OCI-LY7 (cell line): ENCODE results near the gene AQP9. TPM values are rescaled to one million over a fixed set of nuclear protein-coding genes. Genes with fewer than 3 reads are reported as not detected.

ENCODE experiments used
- BruUV-seq: library from RNA; stranded (reverse); fragments of 400-500 nt; replicated peaks from 2 replicates; lab custom pipeline; 2021; lab: Mats Ljungman, UMichigan
- CTCF ChIA-PET: fragments of 300-600 bp; sonication (Branson Sonifier 250); formaldehyde crosslinking; loops from one replicate; lab custom pipeline; 2022; ENCODE audit warnings: antibody characterized with exemption; ENCODE audit not compliant: unreplicated experiment; lab: Charles Lee
- POLR2A ChIA-PET: fragments of 300-600 bp; sonication (Branson Sonifier 250); formaldehyde crosslinking; loops from one replicate; lab custom pipeline; 2022; ENCODE audit warnings: antibody characterized with exemption; lab: Charles Lee
- DNase-seq: peaks from one replicate; pipeline ENCODE4 v3.0.0-alpha.2; 2015; ENCODE audit warnings: low spot score
- H2AFZ ChIP-seq: fragments of 200-600 bp; sonication (generic), shearing (Covaris generic); 2 replicates; pipeline ENCODE4 v1.6.1; 2014; ENCODE audit warnings: mild to moderate bottlenecking, antibody characterized with exemption, low read length, moderate library complexity
- H3K27ac ChIP-seq: fragments of 200-600 bp; sonication (generic); 2 replicates; pipeline ENCODE4 v1.5.1; 2014; ENCODE audit warnings: mixed run types, low read depth, mild to moderate bottlenecking, moderate library complexity, low read length, inconsistent platforms; ENCODE audit not compliant: poor library complexity, severe bottlenecking
- H3K36me3 ChIP-seq: fragments of 200-600 bp; sonication (generic); 2 replicates; pipeline ENCODE4 v1.6.1; 2014; ENCODE audit warnings: mild to moderate bottlenecking, antibody characterized with exemption, low read length, moderate library complexity, mixed read lengths; ENCODE audit not compliant: insufficient read depth
- H3K4me1 ChIP-seq: fragments of 200-600 bp; sonication (generic); 2 replicates; pipeline ENCODE4 v1.5.1; 2014; ENCODE audit warnings: mild to moderate bottlenecking, low read length; ENCODE audit not compliant: insufficient read depth, poor library complexity, severe bottlenecking
- H3K4me2 ChIP-seq: fragments of 200-600 bp; sonication (generic); 2 replicates; pipeline ENCODE4 v1.6.1; 2014; ENCODE audit warnings: mild to moderate bottlenecking, low read length
- H3K4me3 ChIP-seq: fragments of 200-600 bp; sonication (generic); 2 replicates; pipeline ENCODE4 v1.5.1; 2014; ENCODE audit warnings: mild to moderate bottlenecking, low read depth, low read length; ENCODE audit not compliant: poor library complexity, severe bottlenecking
- H3K79me2 ChIP-seq: fragments of 200-600 bp; sonication (generic); 2 replicates; pipeline ENCODE4 v1.6.1; 2016; ENCODE audit warnings: low read depth, mild to moderate bottlenecking, low read length, moderate library complexity, mixed read lengths; ENCODE audit not compliant: insufficient read depth
- H3K9me2 ChIP-seq: fragments of 200-600 bp; sonication (generic); 2 replicates; pipeline ENCODE4 v1.6.1; 2016; ENCODE audit warnings: mild to moderate bottlenecking, low read length, mixed read lengths; ENCODE audit not compliant: insufficient read depth
- H3K9me3 ChIP-seq: fragments of 200-600 bp; sonication (generic); 2 replicates; pipeline ENCODE4 v1.6.1; 2014; ENCODE audit warnings: mild to moderate bottlenecking, mixed run types, low read length, mixed read lengths
- H4K20me1 ChIP-seq: fragments of 200-600 bp; sonication (generic); 2 replicates; pipeline ENCODE4 v1.6.1; 2014; ENCODE audit warnings: mild to moderate bottlenecking, antibody characterized with exemption, low read length, moderate library complexity, mixed read lengths; ENCODE audit not compliant: insufficient read depth
- CTCF ChIP-seq: fragments of 200-600 bp; sonication (generic); conservative IDR thresholded peaks from 2 replicates; pipeline ENCODE4 v1.5.1; 2014; ENCODE audit warnings: mild to moderate bottlenecking, antibody characterized with exemption, low read length, moderate library complexity, mixed read lengths
- EZH2phosphoT487 ChIP-seq: fragments of 200-600 bp; sonication (generic); IDR thresholded peaks from 2 replicates; pipeline ENCODE4 v1.6.1; 2018; ENCODE audit warnings: low read depth, borderline replicate concordance, mild to moderate bottlenecking, mixed run types, antibody characterized with exemption, low read length, moderate library complexity, mixed read lengths
- intact Hi-C: fragments of 100-400 bp; cut with micrococcal nuclease; formaldehyde crosslinking; loops from one replicate; pipeline ENCODE4 v1.10.0; 2022; ENCODE audit not compliant: unreplicated experiment
- total RNA-seq, 2 experiments: library from RNA; depleted of rRNA in 1 of 2; stranded (reverse); fragments of >200 nt in 1 of 2; shearing (Covaris generic) in 1 of 2; gene quantifications; 2 replicates each; pipeline ENCODE4 v1.2.3, GENCODE V29; 2014 to 2022

The AQP9 gene
- total RNA-seq, 2 experiments from 2014 or later, result not detected

GRCh38 chr15:58103482-58103881 is 34.7 kb upstream of the AQP9 start:
- Histone ChIP-seq H4K20me1 (no peaks in the 10 kb centered on the region), H3K4me1 (no peaks in the 10 kb centered on the region), H3K36me3 (no peaks in the 10 kb centered on the region), H3K4me2 (no peak overlapping the region), H3K9me3 (no peaks in the 10 kb centered on the region), H3K9me2 (no peaks in the 10 kb centered on the region; the same call in 1 of the 2 replicates), H3K79me2 (no peaks in the 10 kb centered on the region), H3K27ac (no peak overlapping the region), H3K4me3 (no peak overlapping the region), H2AFZ (no peak overlapping the region)
- intact Hi-C loops, result no loop called here
- no peak for DNase-seq
- BruUV-seq, result no TSS peak
- no peak for TF ChIP-seq CTCF
- TF ChIP-seq EZH2phosphoT487, result no peak
- CTCF ChIA-PET, result no interaction called here
- POLR2A ChIA-PET, result no interaction called here

- Histone ChIP-seq H3K9me2 (no peaks in the 10 kb centered on the region; the same call in 1 of the 2 replicates), H3K9me3 (no peaks in the 10 kb centered on the region), H3K36me3 (no peaks in the 10 kb centered on the region), H3K4me2 (no peak overlapping the region), H3K27ac (no peak overlapping the region), H3K4me3 (no peak overlapping the region), H2AFZ (no peak overlapping the region), H3K4me1 (no peaks in the 10 kb centered on the region), H4K20me1 (no peaks in the 10 kb centered on the region), H3K79me2 (no peaks in the 10 kb centered on the region)
- intact Hi-C loops, result no loop called here
- no peak for TF ChIP-seq EZH2phosphoT487
- no peak for TF ChIP-seq CTCF
- POLR2A ChIA-PET, result no interaction called here
- BruUV-seq, result no TSS peak
- CTCF ChIA-PET, result no interaction called here
- no peak for DNase-seq
Observed at GRCh38 chr15:58108117-58108516, 30.1 kb upstream of the AQP9 start.

- intact Hi-C loops, result no loop called here
- ChIA-PET POLR2A (no interaction called here), CTCF (no interaction called here)
- H3K79me2 ChIP-seq, result no peaks in the 10 kb centered on the region
- H3K36me3 ChIP-seq, result no peaks in the 10 kb centered on the region
- H3K4me3 ChIP-seq, result no peak overlapping the region
- H4K20me1 ChIP-seq, result no peaks in the 10 kb centered on the region
- H3K27ac ChIP-seq, result no peak overlapping the region
- no peak for DNase-seq
- BruUV-seq, result no TSS peak
- no peaks in the 10 kb centered on the region for H3K4me1 ChIP-seq
- no peak for TF ChIP-seq CTCF
- TF ChIP-seq EZH2phosphoT487, result no peak
- no peak overlapping the region for H2AFZ ChIP-seq
- H3K9me2 ChIP-seq, result no peaks in the 10 kb centered on the region; the same call in 1 of the 2 replicates
- no peak overlapping the region for H3K4me2 ChIP-seq
- H3K9me3 ChIP-seq, result no peaks in the 10 kb centered on the region
Observed at GRCh38 chr15:58109419-58109818, 28.8 kb upstream of the AQP9 start.
